HG03175 (cell line): ENCODE measurements around the gene KCNMA1.

ENCODE experiments used
- ATAC-seq: cut with Tn5 transposase; IDR thresholded peaks from one replicate; pipeline ENCODE4 v1.9.1; 2021; ENCODE audit warnings: mild to moderate bottlenecking, moderate library complexity; ENCODE audit not compliant: unreplicated experiment

Gene KCNMA1

DNA sequence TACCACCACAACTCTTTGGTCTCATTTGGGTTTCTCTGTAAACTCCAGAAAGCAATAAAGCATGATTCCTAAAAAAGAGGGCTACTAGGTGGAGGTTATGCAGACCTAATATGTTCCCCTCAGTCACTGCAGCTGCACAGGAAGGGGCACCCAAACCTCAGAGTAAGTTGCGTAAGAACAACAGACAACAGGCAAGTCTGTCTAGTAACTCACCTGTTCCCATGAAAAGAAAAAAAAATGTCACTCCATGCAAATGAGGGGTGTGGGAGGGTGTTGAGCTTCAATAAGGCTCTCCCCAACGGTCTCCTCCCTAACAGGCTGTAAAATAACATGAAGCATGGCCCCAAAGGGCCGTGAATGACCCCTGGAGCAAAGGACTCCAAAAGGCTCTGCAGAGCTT is 461.4 kb downstream of the KCNMA1 start:
- no peak for ATAC-seq

DNA sequence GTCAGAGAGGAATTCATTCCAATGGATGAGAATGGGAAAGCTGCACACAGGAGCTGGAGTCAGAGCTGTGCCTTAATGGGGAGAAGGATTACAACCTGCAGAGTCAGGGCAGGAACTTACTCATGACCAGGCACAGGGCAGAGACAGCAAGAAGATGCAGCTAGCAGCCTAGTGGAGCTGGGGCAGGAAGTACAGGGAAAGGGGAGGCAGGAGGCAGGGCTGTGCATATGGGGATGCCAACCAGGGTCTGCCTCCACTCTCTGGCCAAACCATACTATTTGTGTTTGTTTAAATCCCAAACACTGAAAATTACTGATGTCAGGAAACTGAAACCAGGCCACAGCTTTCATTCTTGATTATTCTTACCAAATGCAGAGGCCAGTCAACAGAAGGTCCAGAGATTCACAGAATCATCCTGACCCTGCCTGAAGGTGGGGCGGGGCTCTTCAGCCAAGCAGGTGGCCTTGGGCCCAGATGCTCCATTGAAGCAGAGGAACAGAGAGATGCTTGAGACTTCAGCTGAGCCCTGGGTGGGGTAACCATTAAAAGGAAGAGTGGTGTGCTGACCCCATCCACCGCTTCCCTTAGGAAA is 461.9 kb downstream of the KCNMA1 start:
- no peak for ATAC-seq

DNA sequence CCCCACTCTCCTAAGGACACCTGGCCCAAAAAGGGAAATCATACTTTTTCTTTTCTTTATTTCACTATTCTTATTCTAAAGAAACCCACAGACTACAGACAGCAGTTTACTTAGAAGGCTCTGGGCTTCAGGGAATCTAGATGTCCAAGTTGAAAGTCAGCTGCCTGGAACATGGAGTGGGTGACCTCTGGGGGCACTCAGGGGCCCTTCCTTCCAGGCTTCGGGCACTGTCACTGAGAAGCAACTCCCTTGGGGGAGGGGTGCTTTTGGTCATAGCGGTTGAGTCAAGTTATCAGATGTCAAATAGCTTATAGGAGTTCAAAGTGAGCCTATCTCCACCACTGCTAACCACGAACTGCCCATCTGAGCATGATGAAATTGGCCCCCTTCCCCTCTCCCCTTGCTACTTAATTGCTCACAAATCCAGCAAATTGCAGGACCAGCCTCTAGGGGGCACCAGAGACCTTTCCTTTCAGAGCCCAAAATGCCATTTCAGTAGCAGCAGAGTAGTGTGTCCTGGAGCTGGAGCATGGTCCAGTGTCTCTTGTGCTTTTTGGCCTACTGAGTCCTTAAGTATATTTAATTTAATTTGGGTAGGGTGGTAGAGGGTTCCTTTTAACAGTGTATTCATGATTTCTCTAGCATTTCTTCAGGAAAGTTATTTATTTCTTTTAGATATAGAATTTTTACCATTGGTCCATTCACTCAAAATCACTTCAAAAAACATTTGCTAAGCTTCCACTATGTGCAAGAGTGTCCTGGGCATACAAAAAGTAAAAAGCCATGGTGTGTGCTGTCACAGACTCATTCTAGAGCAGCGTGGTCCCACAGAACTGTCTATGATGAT is 463.8 kb downstream of the KCNMA1 start:
- peak; percentile 82 for ATAC-seq

DNA sequence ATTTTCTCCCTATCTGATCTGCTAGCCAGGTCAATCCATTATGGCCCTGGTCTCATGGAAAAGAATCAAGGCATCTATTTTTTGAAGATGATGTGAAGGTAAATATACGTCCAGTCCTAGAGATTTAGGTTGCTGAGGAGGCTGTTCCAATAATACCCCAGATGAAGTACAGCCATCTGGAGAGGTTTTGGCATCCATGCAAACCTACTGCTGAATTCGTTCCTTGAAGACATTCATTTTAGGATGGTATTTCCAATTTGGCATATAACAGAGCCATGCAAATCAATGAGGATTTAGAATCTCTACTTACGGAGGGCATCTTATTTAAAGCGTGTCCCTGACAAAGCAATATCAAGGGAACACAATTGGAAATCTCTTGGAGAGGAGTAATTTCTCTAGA is 465.5 kb downstream of the KCNMA1 start:
- no peak for ATAC-seq

DNA sequence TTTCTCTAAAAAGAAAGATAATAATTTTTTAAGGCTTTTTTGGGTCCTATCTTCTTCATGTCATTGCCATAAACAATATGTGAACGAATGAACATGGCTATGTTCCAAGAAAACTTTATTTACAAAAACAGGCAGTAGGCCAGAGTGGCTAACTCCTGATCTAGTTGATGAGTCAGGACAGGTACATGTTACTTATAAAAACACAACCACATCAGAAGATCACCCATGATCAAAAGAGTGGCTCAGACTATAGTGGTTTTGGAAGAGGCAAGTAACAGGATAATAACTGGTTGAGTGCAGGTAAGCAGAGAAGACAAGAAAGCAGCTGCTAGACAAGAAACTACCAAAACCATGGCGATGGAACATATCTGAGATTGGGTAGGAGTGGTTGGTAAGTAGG is 468.7 kb downstream of the KCNMA1 start:
- no peak for ATAC-seq

DNA sequence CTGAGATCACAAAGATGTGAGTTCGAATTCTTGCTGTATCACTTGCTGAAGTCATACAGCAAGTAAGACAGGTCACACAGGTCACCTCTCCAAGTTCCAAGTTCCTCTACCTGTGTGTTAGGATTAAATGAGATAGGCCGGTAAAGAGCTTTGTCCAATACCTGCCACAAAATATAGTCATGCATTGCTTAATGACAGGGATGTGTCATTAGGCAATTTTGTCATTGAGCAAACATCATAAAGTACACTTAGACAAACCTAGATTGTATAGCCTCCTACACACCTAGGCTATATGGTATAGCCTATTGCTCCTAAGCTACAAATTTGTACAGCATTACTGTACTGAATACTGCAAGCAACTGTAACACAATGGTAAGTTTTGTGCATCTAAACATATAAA is 469.4 kb downstream of the KCNMA1 start:
- ATAC-seq, result no peak

DNA sequence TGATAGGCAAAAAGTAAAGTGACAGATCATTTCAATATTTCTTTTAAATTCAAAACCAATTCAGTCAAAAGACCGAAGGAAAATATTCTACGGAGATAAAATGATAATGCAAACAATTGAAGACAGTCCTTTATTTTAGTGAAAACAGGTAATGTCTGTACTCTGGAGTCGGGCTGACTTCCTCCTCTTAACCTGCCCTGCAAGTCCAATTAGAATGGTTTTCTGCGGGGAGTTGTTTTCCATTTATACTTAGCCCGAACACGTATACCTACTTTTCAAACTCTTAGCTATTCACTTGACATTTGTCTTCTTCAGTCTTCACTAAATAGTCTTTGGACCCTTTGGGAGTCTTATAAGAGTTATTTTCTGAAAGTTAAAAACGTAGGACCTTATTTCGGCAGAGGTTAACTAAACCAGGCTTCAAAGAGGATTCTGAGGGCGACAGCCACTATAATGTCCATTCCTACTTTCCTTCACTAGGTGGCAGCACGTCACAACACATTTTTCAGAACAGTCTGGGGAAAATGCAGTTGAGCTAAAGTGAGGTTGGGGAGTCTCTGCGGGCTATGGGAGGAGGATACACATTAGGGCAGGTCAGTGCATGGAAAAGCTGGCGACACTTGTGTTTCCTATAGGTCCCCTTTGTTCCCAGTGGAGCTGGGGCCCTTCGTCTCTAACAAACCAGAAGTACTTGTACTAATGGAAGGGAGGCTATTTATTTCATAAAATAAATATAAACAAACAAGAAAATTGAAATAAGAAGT is 472.0 kb downstream of the KCNMA1 start:
- ATAC-seq, result peak; percentile 82

DNA sequence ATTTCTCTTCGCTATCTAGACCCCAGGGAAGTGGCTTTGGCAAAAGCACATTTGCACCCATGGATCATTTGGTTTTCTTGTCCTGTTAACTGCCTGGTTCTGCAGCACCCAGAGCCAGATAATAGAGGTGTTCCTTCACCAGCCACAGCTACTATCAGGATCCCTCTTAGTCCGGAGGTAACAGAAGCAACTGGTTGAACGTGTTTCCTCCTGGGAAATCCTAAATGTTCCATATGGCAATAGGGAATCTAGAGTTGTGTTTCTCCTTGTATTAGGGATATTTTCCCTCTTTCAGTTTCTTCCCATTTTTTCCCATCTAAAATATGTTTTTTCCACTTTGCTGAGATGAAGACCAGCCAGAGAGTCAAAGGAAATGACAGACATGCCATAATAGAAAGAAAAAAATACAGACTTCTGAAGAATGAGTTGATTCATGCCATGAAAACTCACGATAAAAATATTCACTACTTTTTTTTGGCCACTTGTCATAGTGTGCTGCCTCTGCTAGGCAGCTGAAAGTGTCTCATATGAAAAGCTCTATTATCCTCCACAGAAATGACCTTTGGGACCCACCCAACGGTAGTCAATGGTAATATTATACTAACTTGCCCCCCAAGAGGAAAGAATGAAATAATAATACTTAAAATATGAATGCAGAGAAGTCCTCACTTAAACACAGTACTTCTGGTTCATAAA is 472.8 kb downstream of the KCNMA1 start:
- no peak for ATAC-seq

DNA sequence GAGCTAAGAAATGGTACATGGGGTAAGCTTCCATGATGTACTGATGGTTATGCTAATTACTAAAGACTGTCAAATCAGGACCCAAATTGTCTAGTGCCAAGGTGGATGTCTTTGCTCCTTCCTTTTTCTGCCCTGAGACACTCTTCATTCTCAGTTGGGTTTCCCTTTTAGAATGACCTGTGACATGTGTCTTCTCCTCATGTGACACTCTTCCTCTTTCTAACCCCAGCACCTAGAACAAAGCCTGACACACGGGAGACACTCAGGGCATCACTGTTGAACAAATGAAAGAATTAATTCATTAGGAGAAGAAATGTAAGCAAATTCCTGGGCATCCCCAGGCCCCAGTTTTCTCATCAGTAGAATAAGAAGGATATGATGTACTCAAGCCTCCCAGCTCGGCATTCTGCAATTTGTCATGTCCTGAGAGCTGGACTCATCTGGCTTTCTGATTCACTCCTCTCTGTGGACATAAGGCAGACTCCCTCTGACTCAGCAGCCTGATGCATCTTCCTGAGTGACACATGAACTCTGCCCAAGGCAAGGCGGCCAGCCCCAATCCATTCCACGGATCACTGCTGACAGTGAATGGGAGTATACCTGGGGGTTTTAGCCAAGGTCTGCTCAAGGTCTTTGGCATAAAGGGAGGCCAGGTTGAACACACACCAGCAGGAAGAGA is 473.8 kb downstream of the KCNMA1 start:
- ATAC-seq, result no peak

DNA sequence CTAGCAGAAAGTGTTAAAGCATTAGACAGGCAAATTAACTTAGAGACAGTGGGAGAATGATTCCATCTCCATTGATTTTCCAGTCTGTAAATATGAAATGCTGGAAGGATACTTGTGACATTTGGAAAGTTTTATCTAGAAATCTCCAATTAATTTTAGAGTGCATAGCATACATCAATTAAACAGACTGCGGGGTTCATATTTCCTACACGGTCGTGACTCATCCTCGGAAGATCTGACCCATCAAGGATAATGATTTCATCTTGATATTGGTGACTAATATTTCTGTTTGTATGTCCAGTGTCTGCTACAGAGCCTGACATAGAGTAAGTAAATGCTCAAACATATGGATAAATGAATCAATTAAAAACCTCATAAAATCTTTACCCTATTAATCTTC is 474.9 kb downstream of the KCNMA1 start:
- ATAC-seq, result no peak

DNA sequence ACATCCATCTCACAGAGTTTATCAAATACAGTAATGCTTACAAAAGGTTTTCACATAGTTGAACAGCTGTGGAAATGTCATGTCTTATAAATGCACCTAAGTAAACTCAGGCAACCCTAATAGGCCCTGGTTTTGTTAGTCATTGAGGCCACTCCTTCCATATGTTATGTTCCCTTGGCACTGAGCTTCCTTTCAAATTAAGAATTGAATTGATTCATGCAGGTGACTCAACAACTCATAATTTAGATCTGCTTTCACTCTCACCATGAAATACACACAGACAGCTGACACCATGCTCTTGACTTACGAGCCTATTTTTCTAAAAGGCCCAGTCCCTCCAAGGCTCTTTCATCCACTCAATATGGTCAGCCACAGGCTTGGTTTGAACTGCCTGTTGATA is 476.9 kb downstream of the KCNMA1 start:
- no peak for ATAC-seq

DNA sequence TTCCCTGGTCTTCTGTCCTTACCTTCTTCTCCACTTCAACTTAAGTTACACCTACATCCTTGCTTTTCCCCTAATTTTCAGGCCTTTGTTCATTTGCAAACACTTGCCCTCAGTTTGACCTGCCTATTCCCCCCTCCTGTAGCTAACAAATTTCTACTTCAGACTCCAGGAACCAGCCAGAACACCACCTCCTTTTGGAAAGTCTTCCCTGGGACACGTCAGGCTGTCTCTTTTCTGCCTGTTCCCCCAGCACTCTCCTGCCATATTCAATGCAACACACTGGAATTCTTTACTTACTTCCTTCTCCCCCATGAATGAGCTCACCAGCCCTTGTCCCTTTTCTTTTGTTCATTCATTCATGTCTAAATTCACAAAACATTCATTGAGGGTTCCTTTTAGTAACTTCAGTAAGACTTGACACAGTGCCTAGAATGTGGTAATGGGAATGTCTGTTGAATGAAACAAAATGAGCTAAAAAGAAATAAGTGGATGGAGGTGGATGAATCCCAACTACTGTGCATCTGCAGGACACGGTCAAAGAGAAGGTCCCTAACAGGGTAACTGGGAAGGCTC is 478.0 kb downstream of the KCNMA1 start:
- no peak for ATAC-seq

DNA sequence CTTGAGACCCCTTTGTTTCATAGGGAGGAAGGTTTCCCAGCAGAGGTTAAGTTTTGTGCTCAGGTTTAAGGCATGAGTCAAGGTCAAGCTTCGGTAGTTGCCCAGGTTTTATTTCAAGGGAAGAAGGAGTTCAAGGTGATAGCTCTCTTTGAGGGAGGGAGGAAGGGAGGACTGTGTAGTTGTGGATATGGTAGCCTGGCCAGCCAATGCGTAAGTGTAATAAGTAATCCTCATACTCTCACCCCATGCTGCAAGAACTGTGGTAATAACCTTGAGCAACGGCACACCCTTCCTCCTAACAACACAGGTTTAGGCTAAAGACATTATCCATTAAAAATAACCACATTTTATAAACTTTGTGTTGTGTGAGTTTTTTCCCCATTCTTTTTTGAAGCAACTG is 478.9 kb downstream of the KCNMA1 start:
- no peak for ATAC-seq

DNA sequence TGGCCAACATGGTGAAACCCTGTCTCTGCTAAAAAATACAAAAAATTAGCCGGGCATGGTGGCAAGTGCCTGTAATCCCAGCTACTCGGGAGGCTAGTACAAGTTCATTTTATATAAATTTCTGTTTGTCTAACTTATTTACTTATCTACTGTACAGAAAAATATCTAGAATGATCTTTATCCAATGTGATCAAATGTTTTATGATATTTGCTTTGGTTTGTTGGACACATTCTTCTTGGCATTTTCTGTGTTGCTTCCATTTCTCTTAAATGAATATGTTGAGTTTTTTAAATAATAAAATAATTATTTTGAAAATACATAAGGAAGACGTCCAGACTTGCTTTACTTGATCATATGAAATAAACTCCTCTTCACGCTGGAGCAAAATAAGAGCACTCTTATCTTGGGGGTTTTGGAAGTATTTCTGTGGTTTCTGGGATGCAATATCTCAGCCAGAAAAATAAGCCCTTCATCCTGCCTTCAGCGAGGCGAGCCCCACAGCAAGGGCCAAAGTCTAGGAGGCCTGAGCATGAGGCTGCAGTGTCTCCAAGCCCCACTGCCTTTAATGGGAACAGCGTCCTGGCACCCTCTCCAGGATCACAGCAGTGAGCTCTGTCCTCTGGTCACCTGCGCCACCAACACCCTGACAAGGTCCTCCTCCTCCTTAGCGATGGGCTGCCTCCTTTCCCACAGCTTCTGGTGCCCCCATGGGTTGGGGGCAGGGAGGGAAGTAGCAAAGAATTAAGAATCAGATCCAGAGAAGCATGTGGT is 480.2 kb downstream of the KCNMA1 start:
- no peak for ATAC-seq

DNA sequence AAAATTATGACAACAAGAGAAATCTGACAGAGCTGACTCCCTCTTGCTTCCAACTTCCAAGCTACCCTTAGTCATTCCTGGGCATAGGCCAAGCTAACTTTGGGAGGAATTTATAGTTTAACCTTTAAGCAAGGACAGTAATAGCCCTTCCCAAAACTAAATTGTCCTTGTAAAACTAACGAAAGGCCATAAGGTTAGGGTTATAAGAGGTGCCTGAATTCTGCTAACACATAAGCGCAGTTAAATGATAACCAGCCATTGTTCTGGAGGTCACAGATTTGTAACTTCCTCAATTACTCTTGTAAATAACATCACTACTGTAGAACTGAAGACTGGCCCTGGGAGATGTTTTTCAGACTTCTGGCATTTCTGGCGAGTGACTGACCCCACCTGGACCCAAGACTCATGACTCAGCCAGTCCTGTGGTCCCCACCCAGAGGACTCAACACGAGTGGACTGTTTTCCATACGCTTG is 481.2 kb downstream of the KCNMA1 start:
- ATAC-seq, result no peak

DNA sequence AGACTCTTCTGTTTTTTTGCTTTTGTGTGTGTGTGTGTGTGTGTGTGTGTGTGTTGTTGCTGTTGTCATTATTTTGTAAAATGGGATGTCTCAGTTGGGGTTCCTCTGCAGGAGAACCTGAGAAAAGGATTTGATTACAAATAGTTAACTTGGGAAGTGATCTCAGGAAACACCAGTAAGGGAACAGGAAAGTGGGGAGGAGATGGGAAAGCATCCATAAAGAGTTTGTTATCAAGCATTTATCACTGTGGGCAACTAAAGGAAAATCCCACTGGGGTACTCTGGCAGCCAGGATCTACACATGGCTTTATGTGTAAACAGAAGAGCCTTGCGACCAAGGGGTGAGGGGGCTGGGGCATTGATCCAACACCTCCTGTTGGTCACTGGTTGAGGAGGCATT is 485.4 kb downstream of the KCNMA1 start:
- no peak for ATAC-seq

DNA sequence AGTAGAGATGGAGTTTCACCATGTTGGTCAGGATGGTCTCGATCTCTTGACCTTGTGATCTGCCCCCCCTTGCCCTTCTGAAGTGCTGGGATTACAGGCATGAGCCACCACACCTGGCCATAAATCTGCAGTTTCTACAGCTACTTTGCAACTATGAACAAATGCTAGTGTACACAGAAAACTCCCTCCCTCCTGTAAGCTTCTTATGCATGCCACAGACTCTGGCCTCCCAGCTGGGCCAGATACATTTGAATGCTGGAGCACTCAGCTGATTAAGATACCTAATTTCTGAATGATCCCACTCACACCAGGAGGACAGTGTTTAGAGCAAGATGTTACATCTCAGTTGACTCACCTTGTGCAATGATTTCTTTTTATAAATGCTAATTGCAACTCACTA is 486.2 kb downstream of the KCNMA1 start:
- ATAC-seq, result no peak

DNA sequence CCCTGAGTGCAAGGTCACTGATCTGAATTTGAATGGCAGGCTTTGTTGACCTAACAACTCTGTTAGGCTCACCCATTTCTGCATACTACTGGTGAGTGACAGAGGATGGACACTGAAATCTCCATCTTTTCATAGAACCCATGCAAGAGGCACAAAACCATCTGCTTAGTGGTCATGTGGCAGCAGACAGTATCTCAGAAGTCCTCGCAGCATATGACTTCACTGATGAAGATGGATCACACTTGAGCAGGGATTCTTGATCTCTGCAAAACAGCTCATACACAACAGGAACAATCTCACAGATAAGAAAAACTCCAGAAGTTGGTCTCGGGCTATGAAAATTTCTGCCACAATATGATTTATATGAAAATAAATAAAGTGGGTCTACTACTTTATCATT is 487.9 kb downstream of the KCNMA1 start:
- no peak for ATAC-seq

DNA sequence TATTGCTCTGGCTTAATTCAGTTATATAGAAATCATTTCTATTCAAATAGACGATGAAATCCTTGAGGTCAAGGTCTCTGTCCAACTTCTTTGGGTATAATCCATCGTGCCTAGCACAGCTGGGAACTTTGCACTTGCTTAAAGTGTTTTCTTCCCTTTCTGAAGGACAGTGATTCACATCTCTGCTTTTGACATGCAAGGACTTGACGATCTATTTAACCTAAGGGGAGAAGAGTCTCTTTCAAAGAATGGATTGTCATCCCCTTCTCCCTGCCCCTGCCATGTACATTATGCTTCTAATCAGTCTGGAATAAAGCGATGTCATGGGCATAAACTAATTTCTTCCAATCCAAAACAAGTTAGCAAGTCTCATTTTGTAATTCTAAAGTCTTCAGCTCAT is 488.6 kb downstream of the KCNMA1 start:
- no peak for ATAC-seq

DNA sequence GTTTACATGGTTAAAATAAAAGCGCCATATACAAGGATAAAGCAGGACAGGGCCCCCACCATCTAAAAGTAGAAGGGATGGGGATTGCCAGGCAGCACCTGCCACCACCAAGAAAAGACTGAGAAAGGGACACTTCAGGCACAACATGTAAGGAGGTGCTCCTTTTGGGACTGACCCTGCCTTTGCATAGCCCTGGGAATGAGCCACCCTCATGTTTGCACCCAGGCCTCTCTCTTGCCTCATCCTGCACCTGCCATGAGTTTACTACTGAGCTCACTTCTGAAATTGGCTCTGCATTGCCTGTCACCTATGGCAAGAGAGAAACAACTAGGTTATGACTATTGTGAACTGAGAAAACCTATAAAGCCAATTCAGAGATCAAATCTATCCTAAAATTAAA is 489.7 kb downstream of the KCNMA1 start:
- no peak for ATAC-seq
